ENCODE data around the gene FNTB. TPM values are rescaled to one million over a fixed set of nuclear protein-coding genes. Genes with fewer than 3 reads are reported as not detected.
A peak's percentile ranks its signal among the peaks of the same experiment; 100 is the strongest.

The FNTB gene
- polyA plus RNA-seq, 3 donors = 12.3 to 14.2 (median 14.1) TPM

DNA sequence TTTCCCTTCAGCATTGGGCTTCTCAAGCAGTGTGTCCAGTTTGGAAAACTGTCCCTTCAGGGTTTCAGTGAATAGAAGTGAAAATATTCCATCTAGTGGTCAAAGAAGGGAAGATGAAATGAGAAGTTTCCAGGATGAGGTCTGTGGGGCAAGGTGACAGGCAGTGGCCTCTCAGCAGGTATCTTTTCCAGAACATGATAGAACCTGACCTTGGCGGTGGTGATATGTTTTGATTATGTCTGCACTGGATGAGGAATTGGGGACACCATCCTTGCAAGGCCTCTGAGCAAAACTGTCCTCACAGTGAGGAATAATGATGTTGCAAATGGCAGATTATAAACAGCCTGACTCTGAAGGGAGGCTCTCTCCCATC is 48.9 kb upstream of the FNTB start:
- Mint-ChIP-seq H3K4me3 (no peak overlapping the region), H3K27ac (peak overlapping the region in 2 of 7 donors; percentile 18 to 20), H3K9me3 (no peaks in the 10 kb centered on the region), H3K27me3 (ENCODE audit: low read depth in 3 of 3) (peaks cover 0 to 1% (median 0%) of the 10 kb centered on the region in 3 donors), H3K4me1 (peaks cover 3% of the 10 kb centered on the region), H3K36me3 (peaks cover 79 to 80% of the 10 kb centered on the region in 2 donors)
- no CpG with 5 or more reads among the region's 1 CpG for WGBS (ENCODE audit: insufficient coverage)
- Histone ChIP-seq H3K79me2 (ENCODE audit: insufficient read depth, low read length) (no peaks in the 10 kb centered on the region), H3K27ac (ENCODE audit: low read depth in 1 of 2, low read length in 2 of 2) (no peak overlapping the region), H3K9ac (ENCODE audit: insufficient read depth, low read length, poor library complexity, severe bottlenecking) (no peak overlapping the region), H3K27me3 (ENCODE audit: control insufficient read depth in 2 of 2, insufficient read depth in 2 of 2, low read length in 2 of 2) (no peaks in the 10 kb centered on the region), H3K4me2 (replicated peaks; ENCODE audit: extremely low read depth, low read length, poor library complexity, severe bottlenecking) (no peak overlapping the region), H3K36me3 (replicated peaks in 1 of 2; ENCODE audit: control insufficient read depth in 1 of 2, insufficient read depth in 2 of 2, low read length in 2 of 2) (peaks cover 60 to 97% of the 10 kb centered on the region in 2 donors), H3K4me3 (replicated peaks in 1 of 3; ENCODE audit: low read depth in 2 of 3, low read length in 3 of 3) (no peak overlapping the region), H4K20me1 (ENCODE audit: insufficient read depth, low read length) (peaks cover 53% of the 10 kb centered on the region), H3K9me3 (replicated peaks in 1 of 2; ENCODE audit: control insufficient read depth in 1 of 2, insufficient read depth in 1 of 2, low read length in 2 of 2) (no peaks in the 10 kb centered on the region), H3K4me1 (ENCODE audit: control insufficient read depth in 1 of 2, insufficient read depth in 2 of 2, low read length in 2 of 2) (no peaks in the 10 kb centered on the region), H2AFZ (ENCODE audit: insufficient read depth, low read depth, low read length, poor library complexity, severe bottlenecking) (no peak overlapping the region)
- intact Hi-C loops (cut with micrococcal nuclease) = no loop called here
- no peak for TF ChIP-seq CTCF (IDR thresholded peaks at IDR 0.05)
- DNase-seq = no peak

- peaks cover 72 to 76% of the 10 kb centered on the region in 2 donors for H3K36me3 Mint-ChIP-seq
- peak overlapping the region in 3 of 7 donors; percentile 14 to 32 (median 15) for H3K27ac Mint-ChIP-seq
- Histone ChIP-seq H2AFZ (ENCODE audit: insufficient read depth, low read depth, low read length, poor library complexity, severe bottlenecking) (no peak overlapping the region), H3K4me3 (replicated peaks in 1 of 3; ENCODE audit: low read depth in 2 of 3, low read length in 3 of 3) (no peak overlapping the region), H3K27ac (ENCODE audit: low read depth in 1 of 2, low read length in 2 of 2) (no peak overlapping the region), H3K36me3 (replicated peaks in 1 of 2; ENCODE audit: control insufficient read depth in 1 of 2, insufficient read depth in 2 of 2, low read length in 2 of 2) (peaks cover 46 to 90% of the 10 kb centered on the region in 2 donors), H3K9me3 (replicated peaks in 1 of 2; ENCODE audit: control insufficient read depth in 1 of 2, insufficient read depth in 1 of 2, low read length in 2 of 2) (no peaks in the 10 kb centered on the region), H4K20me1 (ENCODE audit: insufficient read depth, low read length) (peaks cover 50% of the 10 kb centered on the region), H3K4me1 (ENCODE audit: control insufficient read depth in 1 of 2, insufficient read depth in 2 of 2, low read length in 2 of 2) (peaks cover 10 to 11% of the 10 kb centered on the region in 2 donors), H3K79me2 (ENCODE audit: insufficient read depth, low read length) (no peaks in the 10 kb centered on the region), H3K9ac (ENCODE audit: insufficient read depth, low read length, poor library complexity, severe bottlenecking) (no peak overlapping the region), H3K4me2 (replicated peaks; ENCODE audit: extremely low read depth, low read length, poor library complexity, severe bottlenecking) (no peak overlapping the region), H3K27me3 (ENCODE audit: control insufficient read depth in 2 of 2, insufficient read depth in 2 of 2, low read length in 2 of 2) (no peaks in the 10 kb centered on the region)
- DNase-seq = no peak
- H3K9me3 Mint-ChIP-seq = no peaks in the 10 kb centered on the region
- TF ChIP-seq CTCF (IDR thresholded peaks at IDR 0.05) = no peak
- 100% methylated on average over 8 of the region's 17 CpGs for WGBS (ENCODE audit: insufficient coverage)
- intact Hi-C loops (cut with micrococcal nuclease) = no loop called here
- peaks cover 17% of the 10 kb centered on the region for H3K4me1 Mint-ChIP-seq
- no peak overlapping the region for H3K4me3 Mint-ChIP-seq
- peaks cover 0 to 1% (median 0%) of the 10 kb centered on the region in 3 donors for H3K27me3 Mint-ChIP-seq (ENCODE audit: low read depth in 3 of 3)
Observed at GRCh38 chr14:64938972-64939816, 47.5 kb upstream of the FNTB start.

Data from CD14-positive monocyte (primary cell).